Hepatocyte (in vitro differentiated cells): Measurements from ENCODE around the gene RAD23B.

Experiments
- EZH2 ChIP-seq: fragments of 200-600 bp; sonication (generic); IDR thresholded peaks from 2 replicates; pipeline ENCODE4 v1.6.1; 2016; ENCODE audit warnings: antibody characterized with exemption, mild to moderate bottlenecking, borderline replicate concordance
- TF ChIP-seq, protein P1 (sequence below): fragments of 200-600 bp; sonication (generic); IDR thresholded peaks from 2 replicates; pipeline ENCODE4 v1.5.1; 2016; ENCODE audit warnings: antibody characterized with exemption, mild to moderate bottlenecking; ENCODE audit not compliant: poor library complexity

DNA sequence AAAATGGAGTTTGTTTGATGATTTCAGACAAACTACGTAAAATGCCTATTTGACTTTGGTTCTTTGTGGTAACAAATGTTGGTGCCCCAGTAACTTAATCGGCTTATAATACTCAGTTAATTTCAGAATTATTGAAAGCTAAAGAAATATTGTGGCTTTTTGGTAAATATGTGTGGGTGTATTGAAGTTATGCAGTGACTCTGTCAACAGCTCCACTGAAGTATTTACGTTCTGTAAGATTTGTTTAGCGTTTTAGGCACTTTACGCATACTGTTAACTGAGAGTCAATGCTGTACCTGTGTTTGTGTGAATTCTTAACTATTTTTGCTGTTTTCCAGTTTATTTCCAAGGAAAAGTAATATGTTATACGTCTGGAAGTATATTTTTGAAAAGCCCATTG, 2.2 kb downstream of the RAD23B start:
- TF ChIP-seq, protein P1, sequence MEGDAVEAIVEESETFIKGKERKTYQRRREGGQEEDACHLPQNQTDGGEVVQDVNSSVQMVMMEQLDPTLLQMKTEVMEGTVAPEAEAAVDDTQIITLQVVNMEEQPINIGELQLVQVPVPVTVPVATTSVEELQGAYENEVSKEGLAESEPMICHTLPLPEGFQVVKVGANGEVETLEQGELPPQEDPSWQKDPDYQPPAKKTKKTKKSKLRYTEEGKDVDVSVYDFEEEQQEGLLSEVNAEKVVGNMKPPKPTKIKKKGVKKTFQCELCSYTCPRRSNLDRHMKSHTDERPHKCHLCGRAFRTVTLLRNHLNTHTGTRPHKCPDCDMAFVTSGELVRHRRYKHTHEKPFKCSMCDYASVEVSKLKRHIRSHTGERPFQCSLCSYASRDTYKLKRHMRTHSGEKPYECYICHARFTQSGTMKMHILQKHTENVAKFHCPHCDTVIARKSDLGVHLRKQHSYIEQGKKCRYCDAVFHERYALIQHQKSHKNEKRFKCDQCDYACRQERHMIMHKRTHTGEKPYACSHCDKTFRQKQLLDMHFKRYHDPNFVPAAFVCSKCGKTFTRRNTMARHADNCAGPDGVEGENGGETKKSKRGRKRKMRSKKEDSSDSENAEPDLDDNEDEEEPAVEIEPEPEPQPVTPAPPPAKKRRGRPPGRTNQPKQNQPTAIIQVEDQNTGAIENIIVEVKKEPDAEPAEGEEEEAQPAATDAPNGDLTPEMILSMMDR: no peak
- TF ChIP-seq EZH2: no peak
